ENCODE measurements around the gene MSRB3.

The MSRB3 gene

GRCh38 chr12:65327207-65328076 is 49.0 kb downstream of the MSRB3 start:
- DNase-seq: no peak

GRCh38 chr12:65329721-65330120 is 51.2 kb downstream of the MSRB3 start:
- DNase-seq: no peak

GRCh38 chr12:65330331-65330730 is 51.8 kb downstream of the MSRB3 start:
- DNase-seq: no peak

- no peak for DNase-seq
Observed at GRCh38 chr12:65331456-65331855, 53.0 kb downstream of the MSRB3 start.

GRCh38 chr12:65333649-65334048 is 55.2 kb downstream of the MSRB3 start:
- no peak for DNase-seq

GRCh38 chr12:65334521-65334920 is 56.0 kb downstream of the MSRB3 start:
- DNase-seq: no peak

- DNase-seq: no peak
Observed at GRCh38 chr12:65335021-65335714, 56.7 kb downstream of the MSRB3 start.

- DNase-seq: no peak
Observed at GRCh38 chr12:65335981-65336380, 57.5 kb downstream of the MSRB3 start.

GRCh38 chr12:65339161-65339560 is 60.7 kb downstream of the MSRB3 start:
- DNase-seq: no peak

- DNase-seq: no peak
Observed at GRCh38 chr12:65343230-65343629, 64.7 kb downstream of the MSRB3 start.

- DNase-seq: no peak
Observed at GRCh38 chr12:65343801-65344200, 65.3 kb downstream of the MSRB3 start.

GRCh38 chr12:65355461-65355860 is 77.0 kb downstream of the MSRB3 start:
- DNase-seq: no peak

GRCh38 chr12:65362234-65363031 is 84.0 kb downstream of the MSRB3 start:
- DNase-seq: no peak

- DNase-seq: no peak
Observed at GRCh38 chr12:65364046-65364445, 85.6 kb downstream of the MSRB3 start.

GRCh38 chr12:65367396-65367795 is 88.9 kb downstream of the MSRB3 start:
- DNase-seq: no peak

GRCh38 chr12:65368055-65368454 is 89.6 kb downstream of the MSRB3 start:
- DNase-seq: no peak

- no peak for DNase-seq
Observed at GRCh38 chr12:65372574-65372973, 94.1 kb downstream of the MSRB3 start.

GRCh38 chr12:65384240-65384639 is 105.8 kb downstream of the MSRB3 start:
- no peak for DNase-seq

- DNase-seq: no peak
Observed at GRCh38 chr12:65387396-65387795, 108.9 kb downstream of the MSRB3 start.

GRCh38 chr12:65389436-65389835 is 111.0 kb downstream of the MSRB3 start:
- DNase-seq: no peak

- DNase-seq: no peak
Observed at GRCh38 chr12:65391711-65392110, 113.2 kb downstream of the MSRB3 start.

GRCh38 chr12:65392491-65392890 is 114.0 kb downstream of the MSRB3 start:
- no peak for DNase-seq

- DNase-seq: no peak
Observed at GRCh38 chr12:65403188-65403587, 124.7 kb downstream of the MSRB3 start.

All from NCI-H1694 treated with DMSO at 0.1 percent for 48 hours (cell line).